GM18868 (cell line): ENCODE measurements around the gene THBS3.
"Not testable (repeated sequence)": the region's sequence is repeated elsewhere in the genome, so short reads cannot be mapped to it uniquely, and the experiment has no call there.

Experiments used
- ATAC-seq: cut with Tn5 transposase; IDR thresholded peaks from one replicate; pipeline ENCODE4 v1.9.1; 2021; ENCODE audit warnings: mild to moderate bottlenecking, moderate library complexity; ENCODE audit not compliant: unreplicated experiment

THBS3 gene

DNA sequence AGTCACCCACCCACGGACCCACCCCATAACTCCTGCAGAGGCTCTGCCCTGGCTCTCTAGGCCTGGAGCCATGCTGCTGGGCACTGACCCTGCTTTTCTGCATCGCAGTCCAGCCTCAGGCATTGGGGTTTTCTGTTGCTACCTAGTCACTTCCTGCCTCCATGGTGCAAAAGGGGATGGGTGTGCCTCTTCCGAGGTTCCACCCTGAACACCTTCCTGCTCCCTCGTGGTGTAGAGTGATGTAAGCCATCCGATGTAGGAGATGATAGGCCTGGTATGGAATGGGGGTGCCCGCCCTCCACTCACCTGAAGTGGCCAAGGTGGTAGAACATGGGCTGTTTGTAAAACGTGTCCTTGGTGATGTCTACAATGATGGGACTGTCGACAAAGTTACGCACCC is 27.7 kb upstream of the THBS3 start:
- ATAC-seq = not testable (repeated sequence)

DNA sequence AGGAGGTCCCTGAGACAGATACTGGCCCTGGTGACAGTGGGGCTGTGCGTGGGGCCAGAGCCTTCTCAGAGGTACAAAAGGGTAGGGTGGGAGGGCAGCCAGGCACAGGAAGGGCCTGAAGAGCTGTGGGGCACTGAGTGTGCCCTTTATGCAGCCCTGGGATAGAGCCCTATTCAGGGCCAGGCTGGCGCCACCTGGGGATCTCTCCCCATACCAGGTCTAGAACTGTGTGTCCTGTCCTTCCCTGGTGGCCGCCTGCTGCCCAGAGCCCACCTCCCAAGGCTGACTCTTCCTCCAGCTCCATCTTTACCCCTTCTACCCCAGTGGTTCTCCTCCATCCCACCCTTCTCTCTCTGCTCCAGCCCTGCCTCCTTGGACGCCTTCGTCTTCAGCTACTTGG is 25.8 kb upstream of the THBS3 start:
- ATAC-seq = not testable (repeated sequence)

- not testable (repeated sequence) for ATAC-seq
Measured at GRCh38 chr1:155232001-155232978, 24.6 kb upstream of the THBS3 start.

GRCh38 chr1:155231302-155231701 is 23.6 kb upstream of the THBS3 start:
- ATAC-seq = not testable (repeated sequence)

DNA sequence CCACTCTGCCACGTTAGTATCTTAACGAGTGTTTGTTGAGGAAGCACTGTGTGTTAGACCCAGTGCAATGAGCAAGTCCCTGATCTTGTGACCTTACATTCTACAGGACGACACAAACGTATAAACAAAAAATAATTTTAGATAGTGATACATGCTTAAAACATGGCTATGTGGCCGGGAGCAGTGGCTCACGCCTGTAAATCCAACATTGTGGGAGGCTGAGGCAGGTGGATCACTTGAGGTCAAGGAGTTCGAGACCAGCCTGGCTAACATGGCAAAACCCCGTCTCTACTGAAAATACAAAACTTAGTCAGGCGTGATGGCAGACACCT is 20.4 kb upstream of the THBS3 start:
- ATAC-seq = no peak

GRCh38 chr1:155227261-155228095 is 19.8 kb upstream of the THBS3 start:
- peak; percentile 86 for ATAC-seq

DNA sequence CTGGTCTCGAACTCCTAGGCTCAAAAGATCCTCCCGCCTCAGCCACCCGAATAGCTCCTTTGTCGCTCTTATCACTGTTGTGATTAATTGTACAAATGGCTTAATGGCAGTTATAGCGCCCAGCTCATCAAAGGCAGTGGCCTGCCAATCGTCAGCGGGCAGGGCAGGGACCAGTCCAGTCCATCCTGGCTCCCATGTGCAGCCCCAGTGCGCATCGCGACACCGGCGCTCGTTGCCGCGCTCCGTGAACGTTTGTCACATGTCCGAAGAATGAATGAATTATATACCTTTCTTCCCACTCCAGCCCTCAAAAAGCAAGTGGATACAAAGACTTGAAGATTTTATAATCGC is 19.2 kb upstream of the THBS3 start:
- no peak for ATAC-seq

DNA sequence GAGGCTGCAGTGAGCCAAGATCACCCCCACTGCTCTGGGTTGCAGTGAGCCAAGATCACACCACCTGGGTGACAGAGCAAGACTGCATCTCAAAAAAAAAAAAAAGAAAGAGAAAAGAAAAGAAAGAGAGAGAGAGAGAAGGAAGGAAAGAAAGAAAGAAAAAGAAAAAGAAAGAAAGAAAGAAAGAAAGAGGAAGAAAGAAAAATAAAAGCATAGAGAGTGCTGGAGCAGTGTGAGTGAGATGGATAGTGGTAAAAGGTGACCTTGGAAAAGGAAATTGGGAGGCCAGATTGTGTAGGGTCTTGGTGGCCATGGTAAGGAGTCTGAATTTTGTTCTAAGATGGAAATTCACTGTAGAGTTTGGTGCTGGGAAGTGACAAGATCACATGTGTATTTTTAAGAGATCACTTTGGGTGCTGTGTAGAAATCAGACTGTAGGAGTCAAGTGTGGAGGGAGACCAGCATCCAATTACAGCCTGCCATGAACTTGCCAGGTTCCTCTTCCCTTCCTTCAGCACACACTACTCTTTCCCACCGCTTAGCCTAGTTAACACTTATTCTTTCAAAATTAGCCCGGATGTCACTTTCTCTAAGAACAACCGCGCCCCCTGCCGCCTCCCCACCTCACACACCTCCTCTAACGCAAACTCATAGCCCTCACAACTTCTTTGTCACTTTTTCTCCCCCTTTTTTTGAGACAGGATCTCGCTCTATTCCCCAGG is 18.7 kb upstream of the THBS3 start:
- ATAC-seq = no peak

DNA sequence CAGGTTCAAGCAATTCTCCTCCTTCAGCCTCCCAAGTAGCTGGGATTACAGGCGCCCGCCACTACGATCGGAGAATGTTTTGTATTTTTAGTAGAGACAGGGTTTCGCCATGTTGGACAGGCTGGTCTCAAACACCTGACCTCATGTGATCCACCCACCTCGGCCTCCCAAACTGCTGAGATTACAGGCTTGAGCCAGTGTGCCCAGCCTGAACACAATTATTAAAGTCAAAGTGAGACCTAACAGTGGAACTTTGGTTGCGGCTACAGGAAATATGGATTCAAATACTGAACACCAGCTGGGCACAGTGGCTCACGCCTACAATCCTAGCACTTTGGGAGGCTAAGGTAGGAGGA is 17.7 kb upstream of the THBS3 start:
- ATAC-seq = not testable (repeated sequence)

DNA sequence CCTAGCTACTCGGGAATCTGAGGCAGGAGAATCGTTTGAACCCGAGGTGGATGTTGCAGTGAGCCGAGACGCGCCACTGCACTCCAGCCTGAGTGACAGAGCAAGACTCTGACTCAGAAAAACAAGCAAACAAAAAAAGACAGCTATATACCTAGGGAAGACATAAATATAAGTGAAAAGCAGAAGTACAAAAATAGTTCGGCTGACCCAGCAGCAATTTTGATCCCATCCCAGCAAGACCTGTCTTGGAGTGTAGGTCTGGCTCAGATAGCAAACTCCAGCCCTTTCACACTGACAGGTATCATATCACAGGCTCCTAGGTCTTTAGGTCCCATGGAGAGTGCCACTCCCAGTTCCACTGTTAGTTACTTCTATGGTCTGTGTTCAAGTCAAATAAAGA is 15.3 kb upstream of the THBS3 start:
- no peak for ATAC-seq

- ATAC-seq = not testable (repeated sequence)
Measured at GRCh38 chr1:155220211-155220965, 12.7 kb upstream of the THBS3 start.

DNA sequence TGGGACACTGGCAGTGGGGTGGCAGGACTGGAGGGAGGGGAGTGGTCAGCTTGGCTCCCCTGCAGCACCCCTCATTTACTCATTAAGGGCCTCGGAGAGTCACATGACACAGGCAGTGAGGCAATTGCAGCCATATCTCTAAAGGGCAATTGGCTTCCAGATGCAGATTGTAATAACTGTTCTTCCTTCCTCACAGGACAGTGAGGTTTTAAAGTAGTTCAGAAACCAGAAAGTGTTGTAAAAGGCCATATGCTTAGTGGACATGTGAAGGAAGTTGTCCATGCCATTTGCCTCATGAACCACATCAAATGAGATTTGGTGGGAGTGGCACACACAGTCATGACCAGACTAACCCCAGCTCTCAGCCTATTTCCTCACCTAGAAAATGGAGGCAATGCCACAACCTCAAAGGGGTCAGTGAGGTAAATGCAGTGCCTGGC is 11.9 kb upstream of the THBS3 start:
- ATAC-seq = no peak

- no peak for ATAC-seq
Measured at GRCh38 chr1:155218854-155219591, 11.3 kb upstream of the THBS3 start.

- ATAC-seq = not testable (repeated sequence)
Measured at GRCh38 chr1:155214702-155215101, 7.0 kb upstream of the THBS3 start.

- ATAC-seq = not testable (repeated sequence)
Measured at GRCh38 chr1:155212051-155212440, 4.3 kb upstream of the THBS3 start.

GRCh38 chr1:155211381-155212050 is 3.8 kb upstream of the THBS3 start:
- not testable (repeated sequence) for ATAC-seq

DNA sequence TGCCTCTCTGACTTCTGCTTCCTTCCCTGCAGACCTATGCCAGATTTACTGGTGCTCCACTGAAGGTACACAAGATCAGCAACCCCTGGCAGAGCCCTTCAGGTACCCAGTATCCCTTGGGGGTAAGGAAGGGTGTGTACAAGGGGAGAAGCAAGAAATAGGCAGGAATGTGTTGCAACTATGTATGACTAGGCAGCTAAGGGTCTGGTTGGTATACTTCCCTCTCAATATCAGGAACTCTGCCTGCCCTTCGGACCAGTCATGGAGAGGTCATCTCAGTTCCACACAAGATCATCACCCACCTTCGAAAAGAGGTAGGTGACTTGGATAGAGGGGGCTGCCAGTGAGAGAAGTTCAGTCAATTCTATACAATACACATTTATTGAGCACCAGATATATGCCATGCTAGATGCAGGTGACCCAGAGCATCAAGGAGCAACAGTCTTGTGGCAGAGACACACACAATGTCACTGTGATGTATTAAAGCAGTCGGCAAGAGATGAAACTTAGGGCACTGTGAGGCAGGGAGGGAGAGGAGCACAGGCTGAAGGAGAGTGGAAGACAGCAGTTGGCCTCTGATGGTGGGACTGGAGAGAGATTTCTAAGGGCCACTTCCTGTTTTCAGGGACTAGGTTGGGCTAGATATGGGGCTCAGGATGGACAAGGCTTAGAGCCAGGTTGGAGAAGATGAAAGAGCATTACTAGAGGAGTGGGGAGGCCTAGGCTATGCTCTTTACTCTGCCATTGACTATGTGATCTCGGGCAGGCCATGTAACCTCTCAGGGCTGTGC is 2.8 kb upstream of the THBS3 start:
- ATAC-seq = no peak

DNA sequence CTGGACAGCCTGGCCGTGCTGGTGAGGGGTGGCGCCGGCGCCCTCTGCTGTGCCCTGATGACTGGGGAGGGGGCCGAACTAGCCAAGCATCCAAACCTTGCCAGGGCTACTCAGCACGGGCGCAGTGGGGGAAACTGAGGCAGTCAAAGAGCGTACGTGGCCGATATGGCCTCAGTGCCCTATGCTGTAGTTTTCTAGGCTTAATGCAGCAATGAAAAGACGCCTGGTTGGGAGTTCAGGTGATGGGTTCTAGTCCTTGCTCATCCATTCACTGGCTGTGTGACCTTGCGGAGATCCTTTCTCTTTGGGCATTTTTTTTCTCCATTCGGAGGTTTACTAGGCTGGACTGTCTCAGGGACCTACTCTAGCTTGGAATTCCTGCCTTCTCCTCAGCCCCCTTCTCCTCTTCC is 1.6 kb upstream of the THBS3 start:
- no peak for ATAC-seq
